Fibroblast of skin of back (primary cell): ENCODE results near the gene GRIN2A.
A peak's percentile ranks its signal among the peaks of the same experiment; 100 is the strongest.

Experiments
- DNase-seq: peaks from one replicate; pipeline ENCODE4 v3.0.0-alpha.2; 2013

GRIN2A gene

GRCh38 chr16:9816644-9817043 is 365.6 kb downstream of the GRIN2A start:
- no peak for DNase-seq

GRCh38 chr16:9813665-9814064 is 368.6 kb downstream of the GRIN2A start:
- no peak for DNase-seq

GRCh38 chr16:9808210-9808609 is 374.0 kb downstream of the GRIN2A start:
- DNase-seq: no peak

- no peak for DNase-seq
Observed at GRCh38 chr16:9807302-9807701, 374.9 kb downstream of the GRIN2A start.

- no peak for DNase-seq
Observed at GRCh38 chr16:9805109-9805508, 377.1 kb downstream of the GRIN2A start.

- DNase-seq: no peak
Observed at GRCh38 chr16:9802160-9802559, 380.1 kb downstream of the GRIN2A start.

- no peak for DNase-seq
Observed at GRCh38 chr16:9801651-9802050, 380.6 kb downstream of the GRIN2A start.

- no peak for DNase-seq
Observed at GRCh38 chr16:9800186-9800738, 382.0 kb downstream of the GRIN2A start.

- DNase-seq: no peak
Observed at GRCh38 chr16:9798952-9799580, 383.2 kb downstream of the GRIN2A start.

GRCh38 chr16:9798474-9798873 is 383.8 kb downstream of the GRIN2A start:
- DNase-seq: no peak

GRCh38 chr16:9797306-9797705 is 384.9 kb downstream of the GRIN2A start:
- DNase-seq: peak; percentile 82

GRCh38 chr16:9793623-9794022 is 388.6 kb downstream of the GRIN2A start:
- DNase-seq: no peak

- no peak for DNase-seq
Observed at GRCh38 chr16:9791556-9791955, 390.7 kb downstream of the GRIN2A start.

GRCh38 chr16:9790199-9790598 is 392.0 kb downstream of the GRIN2A start:
- DNase-seq: no peak

- DNase-seq: peak; percentile 60
Observed at GRCh38 chr16:9787717-9788116, 394.5 kb downstream of the GRIN2A start.

- DNase-seq: no peak
Observed at GRCh38 chr16:9780831-9781230, 401.4 kb downstream of the GRIN2A start.

- no peak for DNase-seq
Observed at GRCh38 chr16:9778849-9779248, 403.4 kb downstream of the GRIN2A start.

- no peak for DNase-seq
Observed at GRCh38 chr16:9775998-9776397, 406.2 kb downstream of the GRIN2A start.

- DNase-seq: no peak
Observed at GRCh38 chr16:9773289-9773688, 408.9 kb downstream of the GRIN2A start.

GRCh38 chr16:9772526-9773225 is 409.6 kb downstream of the GRIN2A start:
- DNase-seq: no peak

- no peak for DNase-seq
Observed at GRCh38 chr16:9766891-9767290, 415.3 kb downstream of the GRIN2A start.

- no peak for DNase-seq
Observed at GRCh38 chr16:9763505-9763904, 418.7 kb downstream of the GRIN2A start.

GRCh38 chr16:9761870-9762269 is 420.4 kb downstream of the GRIN2A start:
- no peak for DNase-seq

- DNase-seq: no peak
Observed at GRCh38 chr16:9757687-9758086, 424.5 kb downstream of the GRIN2A start.
